H1 (cell line): ENCODE results near the gene TSR3. TPM values are rescaled to one million over a fixed set of nuclear protein-coding genes. Genes with fewer than 3 reads are reported as not detected.

Experiments used
- CTCF ChIA-PET: fragments of 300-600 bp; sonication (Branson Sonifier 250); formaldehyde crosslinking; loops from one replicate; lab custom pipeline; 2021; ENCODE audit not compliant: partially characterized antibody; lab: Charles Lee
- POLR2A ChIA-PET: fragments of 300-600 bp; sonication (Branson Sonifier 250); formaldehyde crosslinking; loops from one replicate; lab custom pipeline; 2021; ENCODE audit warnings: inconsistent platforms; ENCODE audit not compliant: partially characterized antibody; lab: Charles Lee
- DNase-seq, 2 experiments: peaks; one replicate each; pipeline versions ENCODE4 v3.0.0 to v3.0.0-alpha.2; 2010 to 2022; ENCODE audit warnings: low spot score in 2 of 2, low read depth in 1 of 2, mixed read lengths in 1 of 2
- FAIRE-seq: peaks from 2 replicates; lab custom pipeline; 2011; peaks lifted over from hg19 to GRCh38; lab: Jason Lieb, UNC
- H2AFZ ChIP-seq: 2 replicates; pipeline ENCODE4 v1.8.1; 2012; ENCODE audit warnings: low read length, inconsistent platforms
- H2AK5ac ChIP-seq: 2 replicates; pipeline ENCODE4 v1.6.1; 2013; ENCODE audit warnings: low read depth, low read length
- H2BK120ac ChIP-seq: replicated peaks from 2 replicates; pipeline ENCODE3; 2013; ENCODE audit warnings: low read depth, low read length, inconsistent platforms
- H2BK12ac ChIP-seq: 2 replicates; pipeline ENCODE4 v1.6.1; 2013; ENCODE audit warnings: low read depth, low read length
- H2BK15ac ChIP-seq: 2 replicates; pipeline ENCODE4 v1.6.1; 2013; ENCODE audit warnings: low read length
- H2BK20ac ChIP-seq: 2 replicates; pipeline ENCODE4 v1.6.1; 2013; ENCODE audit warnings: low read length
- H2BK5ac ChIP-seq: 2 replicates; pipeline ENCODE4 v1.6.1; 2013; ENCODE audit warnings: low read depth, low read length
- H3K14ac ChIP-seq: 2 replicates; pipeline ENCODE4 v1.6.1; 2013; ENCODE audit warnings: inconsistent platforms; ENCODE audit not compliant: insufficient read length
- H3K18ac ChIP-seq: 2 replicates; pipeline ENCODE4 v1.6.1; 2013; ENCODE audit warnings: low read length; ENCODE audit errors: extremely low read depth
- H3K23ac ChIP-seq: 2 replicates; pipeline ENCODE4 v1.6.1; 2013; ENCODE audit warnings: inconsistent platforms; ENCODE audit not compliant: insufficient read length
- H3K23me2 ChIP-seq: 2 replicates; pipeline ENCODE4 v1.6.1; 2013; ENCODE audit warnings: low read depth, low read length
- H3K27ac ChIP-seq: 2 replicates; pipeline ENCODE4 v1.6.1; 2011; ENCODE audit warnings: low read depth, low read length, inconsistent platforms
- H3K27me3 ChIP-seq, 4 experiments: replicated peaks in 1 of 4; 1 replicate in 1 of 4; 2 replicates in 3 of 4; pipeline versions ENCODE4 v1.6.1 to v1.8.1; 2011 to 2013; ENCODE audit warnings: low read length in 3 of 4, mild to moderate bottlenecking in 3 of 4, inconsistent platforms in 2 of 4, mixed read lengths in 2 of 4, moderate library complexity in 1 of 4; ENCODE audit not compliant: control insufficient read depth in 3 of 4, insufficient read depth in 3 of 4; ENCODE audit errors: extremely low read depth in 1 of 4
- H3K36me3 ChIP-seq, 4 experiments: 2 replicates each; pipeline versions ENCODE4 v1.6.1 to v1.8.1; 2011 to 2013; ENCODE audit warnings: mild to moderate bottlenecking in 4 of 4, low read length in 3 of 4, moderate library complexity in 2 of 4, control low read depth in 1 of 4, inconsistent platforms in 1 of 4; ENCODE audit not compliant: insufficient read depth in 4 of 4, control insufficient read depth in 2 of 4
- H3K4ac ChIP-seq: replicated peaks from 2 replicates; pipeline ENCODE3; 2013; ENCODE audit warnings: low read length, low read depth, mixed read lengths, inconsistent platforms; ENCODE audit not compliant: insufficient read length
- H3K4me1 ChIP-seq, 4 experiments: replicated peaks in 1 of 4; 1 replicate in 1 of 4; 2 replicates in 3 of 4; pipeline versions ENCODE4 v1.6.1 to v1.8.1; 2011 to 2013; ENCODE audit warnings: low read length in 3 of 4, inconsistent platforms in 2 of 4, mixed read lengths in 1 of 4; ENCODE audit not compliant: insufficient read depth in 4 of 4, control insufficient read depth in 3 of 4
- H3K4me2 ChIP-seq, 2 experiments: 2 replicates each; pipeline versions ENCODE4 v1.6.1 to v1.8.1; 2011 to 2013; ENCODE audit warnings: low read depth in 2 of 2, low read length in 2 of 2, control low read depth in 1 of 2, inconsistent platforms in 1 of 2, mild to moderate bottlenecking in 1 of 2; ENCODE audit not compliant: insufficient read depth in 1 of 2
- H3K4me3 ChIP-seq, 4 experiments: fragments of 200-600, 300-600 bp in 1 of 4; sonication (generic), shearing (Covaris generic), sonication (Bioruptor Twin) in 1 of 4; 2 replicates each; pipeline versions ENCODE4 v1.5.1 to v1.8.1; 2011 to 2016; ENCODE audit warnings: low read length in 4 of 4, low read depth in 3 of 4, control low read depth in 2 of 4, inconsistent platforms in 2 of 4, mild to moderate bottlenecking in 2 of 4, mixed read lengths in 1 of 4, moderate library complexity in 1 of 4; ENCODE audit not compliant: insufficient read depth in 2 of 4; ENCODE audit errors: extremely low read depth in 1 of 4
- H3K56ac ChIP-seq: replicated peaks from 2 replicates; pipeline ENCODE3; 2013; ENCODE audit warnings: low read depth, mild to moderate bottlenecking, mixed read lengths, low read length, inconsistent platforms; ENCODE audit not compliant: insufficient read length
- H3K79me1 ChIP-seq: 2 replicates; pipeline ENCODE4 v1.6.1; 2013; ENCODE audit warnings: low read depth, low read length, control low read depth
- H3K79me2 ChIP-seq, 2 experiments: 2 replicates each; pipeline versions ENCODE4 v1.6.1 to v1.8.1; 2012 to 2013; ENCODE audit warnings: low read length in 2 of 2, mild to moderate bottlenecking in 2 of 2, inconsistent platforms in 1 of 2; ENCODE audit not compliant: insufficient read depth in 2 of 2, control insufficient read depth in 1 of 2
- H3K9ac ChIP-seq, 4 experiments: replicated peaks in 1 of 4; 1 replicate in 1 of 4; 2 replicates in 3 of 4; pipeline versions ENCODE4 v1.6.1 to v1.8.1; 2011 to 2013; ENCODE audit warnings: low read depth in 3 of 4, low read length in 3 of 4, control low read depth in 2 of 4, mild to moderate bottlenecking in 2 of 4, moderate library complexity in 2 of 4, inconsistent platforms in 1 of 4; ENCODE audit errors: extremely low read depth in 1 of 4
- H3K9me3 ChIP-seq, 2 experiments: 2 replicates each; pipeline versions ENCODE4 v1.6.1 to v1.8.1; 2012 to 2013; ENCODE audit warnings: mild to moderate bottlenecking in 2 of 2, moderate library complexity in 2 of 2, control low read depth in 1 of 2, inconsistent platforms in 1 of 2, low read depth in 1 of 2, low read length in 1 of 2, mixed read lengths in 1 of 2; ENCODE audit not compliant: insufficient read depth in 2 of 2
- H4K20me1 ChIP-seq, 2 experiments: replicated peaks in 1 of 2; 2 replicates each; pipeline versions ENCODE3 to v1.8.1; 2011 to 2013; ENCODE audit warnings: inconsistent platforms in 2 of 2, low read length in 2 of 2, mild to moderate bottlenecking in 1 of 2; ENCODE audit not compliant: insufficient read depth in 2 of 2, control insufficient read depth in 1 of 2
- H4K5ac ChIP-seq: 2 replicates; pipeline ENCODE4 v1.6.1; 2013; ENCODE audit warnings: low read length, low read depth, mixed read lengths, inconsistent platforms; ENCODE audit not compliant: insufficient read length
- H4K8ac ChIP-seq: 2 replicates; pipeline ENCODE4 v1.8.0; 2013; ENCODE audit warnings: mild to moderate bottlenecking, moderate library complexity, low read length, inconsistent platforms; ENCODE audit not compliant: insufficient read depth; ENCODE audit errors: extremely low read depth
- H4K91ac ChIP-seq: replicated peaks from 2 replicates; pipeline ENCODE3; 2013; ENCODE audit warnings: low read length, mixed read lengths, inconsistent platforms; ENCODE audit not compliant: insufficient read length
- CHD1 ChIP-seq: IDR thresholded peaks from 2 replicates; pipeline ENCODE4 v1.6.1; 2012; ENCODE audit warnings: low read depth, low read length, improper control_type of control experiment
- SAP30 ChIP-seq: fragments of 300-600 bp; sonication (generic); IDR thresholded peaks from 2 replicates; pipeline ENCODE4 v1.7.1; 2012; ENCODE audit warnings: low read length, moderate library complexity, mild to moderate bottlenecking, inconsistent platforms; ENCODE audit not compliant: insufficient read depth, insufficient replicate concordance
- SIX5 ChIP-seq: IDR thresholded peaks from 2 replicates; pipeline ENCODE4 v1.6.1; 2011; ENCODE audit warnings: mild to moderate bottlenecking, low read depth, low read length
- WGBS, 2 experiments: shearing (Covaris generic) in 1 of 2; methylation state at CpG; one replicate each; pipeline versions ENCODE4 v1.1.6 to v1.1.7; 2013 to 2015; ENCODE audit warnings: low lambda C conversion rate in 2 of 2, mixed read lengths in 2 of 2, inconsistent platforms in 1 of 2, low coverage in 1 of 2, missing lambda C conversion rate in 1 of 2; ENCODE audit not compliant: insufficient replicate concordance in 2 of 2, insufficient coverage in 1 of 2, insufficient read length in 1 of 2; ENCODE audit errors: extremely low coverage in 1 of 2, missing lambda C conversion rate in 1 of 2; 5-methylcytosine and 5-hydroxymethylcytosine counted together
- polyA plus RNA-seq, 7 experiments: library from polyadenylated mRNA; depleted of rRNA in 3 of 7; stranded (reverse) in 5 of 7; unstranded in 2 of 7; fragments of >200 nt in 5 of 7; fragments of 200-250 nt in 2 of 7; gene quantifications; 1 replicate in 5 of 7; 2 replicates in 1 of 7; 4 replicates in 1 of 7; pipeline versions ENCODE4 v1.2.1 to v1.2.3, GENCODE V29; 2011 to 2013; ENCODE audit warnings: missing spikeins in 2 of 7, mixed read lengths in 2 of 7
- total RNA-seq: library from RNA; stranded (reverse); fragmentation: NEBNext Ultra II Directional; extraction: Animal tissue kit (Norgen Biotek cat#: 25700); gene quantifications from 2 replicates; pipeline ENCODE4 v1.2.1, GENCODE V29; 2021

The TSR3 gene
- total and polyA plus RNA-seq, 2 of the 8 experiments (the other 6 are each of a cell fraction or from before 2014, with no cell fraction given): 43.1 to 52.3 TPM

DNA sequence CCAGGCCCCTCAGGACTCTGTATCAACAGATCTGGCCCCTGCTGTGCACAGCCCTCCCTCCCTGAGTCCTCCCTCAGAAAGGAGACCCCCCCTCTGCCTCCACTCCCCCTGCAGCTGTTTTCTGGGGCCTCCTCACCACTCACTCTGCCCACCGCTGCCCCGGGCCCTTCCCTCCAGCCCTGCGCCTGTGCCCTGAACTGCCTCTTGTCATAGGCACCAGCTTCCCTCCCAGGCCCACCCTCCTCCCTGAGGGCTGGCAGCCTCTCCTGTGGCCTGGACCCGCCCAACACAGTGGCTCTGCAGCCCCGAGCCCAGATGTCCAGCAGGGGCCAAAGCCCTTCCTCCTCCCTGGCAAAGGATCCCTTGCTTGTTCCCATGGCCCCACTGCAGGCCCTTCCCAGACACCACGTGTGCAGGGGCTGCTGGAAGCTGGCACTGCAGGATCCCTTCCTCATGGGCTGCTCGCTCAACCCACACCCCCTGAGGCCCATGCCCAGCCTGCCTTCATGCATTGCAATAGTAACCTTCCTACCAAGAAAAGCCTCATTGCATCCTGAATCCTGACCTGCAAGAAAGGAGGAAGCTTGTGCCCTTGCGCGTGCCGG, 25.8 kb upstream of the TSR3 start:
- POLR2A ChIA-PET: interaction anchor here (1.1 to 4.8 kb wide), 7 partner anchors 12 to 116 kb away, joined by 3 to 44 read pairs (median 5); partner anchors contain the start of genes BAIAP3 and TELO2
- peaks cover 3 to 23% of the 10 kb centered on the region in 2 experiments for H4K20me1 ChIP-seq
- H3K27ac ChIP-seq: no peak overlapping the region
- no peaks in the 10 kb centered on the region for H3K9me3 ChIP-seq
- H3K23me2 ChIP-seq: peaks cover 12% of the 10 kb centered on the region
- peak overlapping the region; percentile 61; the same call in 1 of the 2 replicates for H2BK15ac ChIP-seq
- no peak overlapping the region for H2BK120ac ChIP-seq
- H3K9ac ChIP-seq: 0 out of 7 replicates have a peak overlapping the region, but pooled peaks of 1 of the 4 experiments have one; percentile 37
- no peak overlapping the region; the same call in 1 of the 2 replicates for H4K8ac ChIP-seq
- H2BK20ac ChIP-seq: no peak overlapping the region
- H3K23ac ChIP-seq: no peak overlapping the region
- peak overlapping the region; percentile 69 for H3K56ac ChIP-seq
- CTCF ChIA-PET: interaction anchor here (0.5 to 6.8 kb wide), 8 partner anchors 9 to 346 kb away, joined by 3 to 59 read pairs (median 3); no protein-coding TSS in a partner anchor
- H3K36me3 ChIP-seq: peaks cover 0 to 6% (median 0%) of the 10 kb centered on the region in 4 experiments; a peak in 1 of 8 replicates
- H2BK12ac ChIP-seq: no peak overlapping the region
- no peak overlapping the region for H4K91ac ChIP-seq
- H3K14ac ChIP-seq: no peak overlapping the region
- H2AFZ ChIP-seq: no peak overlapping the region
- peaks cover 4 to 19% of the 10 kb centered on the region in 2 experiments; a peak in 2 of 4 replicates for H3K79me2 ChIP-seq
- peaks cover 0 to 16% (median 10%) of the 10 kb centered on the region in 4 experiments; a peak in 5 of 7 replicates for H3K4me1 ChIP-seq
- 0 out of 8 replicates have a peak overlapping the region, but pooled peaks of 1 of the 4 experiments have one; percentile 72 for H3K4me3 ChIP-seq
- DNase-seq (no peak), FAIRE-seq (no peak)
- peaks cover 9% of the 10 kb centered on the region for H3K79me1 ChIP-seq
- H4K5ac ChIP-seq: no peak overlapping the region
- H3K18ac ChIP-seq: no peak overlapping the region
- H2AK5ac ChIP-seq: no peak overlapping the region
- no peak overlapping the region for H3K4ac ChIP-seq
- no peaks in the 10 kb centered on the region for H3K27me3 ChIP-seq
- peak overlapping the region in 1 of 2 experiments; percentile 95; a peak in 3 of 4 replicates for H3K4me2 ChIP-seq
- H2BK5ac ChIP-seq: no peak overlapping the region
- WGBS, 2 experiments: 88% methylated on average over 7 of the region's 10 CpGs; no CpG with 5 or more reads in 1 of the 2 experiments
- TF ChIP-seq SAP30: no peak
- no peak for TF ChIP-seq SIX5
- no peak for TF ChIP-seq CHD1
